OCI-LY3 (cell line): Measurements from ENCODE around the gene PBX3.

Experiments
- H2AFZ ChIP-seq: fragments of 200-600, 300-600 bp; shearing (Covaris generic); 2 replicates; pipeline ENCODE4 v1.6.0; 2014; ENCODE audit warnings: antibody characterized with exemption, low read depth, low read length
- H3K27ac ChIP-seq: fragments of 200-600, 300-600 bp; sonication (generic); 2 replicates; pipeline ENCODE4 v1.5.1; 2014; ENCODE audit warnings: mild to moderate bottlenecking, low read length, moderate library complexity, mixed read lengths
- H3K27me3 ChIP-seq: fragments of 200-600, 300-600 bp; sonication (generic); 2 replicates; pipeline ENCODE4 v1.6.1; 2014; ENCODE audit warnings: low read depth, low read length, mixed read lengths
- H3K36me3 ChIP-seq: fragments of 200-600, 300-600 bp; sonication (generic); replicated peaks from 2 replicates; pipeline ENCODE3; 2014; ENCODE audit warnings: low read depth, low read length, mixed read lengths
- H3K4me1 ChIP-seq: fragments of 300-600, 200-600 bp; sonication (generic); 2 replicates; pipeline ENCODE4 v1.6.1; 2014; ENCODE audit warnings: low read length, mixed read lengths
- H3K4me2 ChIP-seq: fragments of 200-600, 300-600 bp; sonication (generic); 2 replicates; pipeline ENCODE4 v1.6.1; 2014; ENCODE audit warnings: low read length, mixed read lengths
- H3K4me3 ChIP-seq: fragments of 300-600, 200-600 bp; sonication (generic); 2 replicates; pipeline ENCODE4 v1.5.1; 2014; ENCODE audit warnings: antibody characterized with exemption, mild to moderate bottlenecking, low read length, moderate library complexity
- H3K79me2 ChIP-seq: fragments of 300-600, 200-600 bp; shearing (Covaris generic); 2 replicates; pipeline ENCODE4 v1.6.1; 2014; ENCODE audit warnings: mild to moderate bottlenecking, low read length, mixed read lengths
- H3K9ac ChIP-seq: fragments of 300-600, 200-600 bp; shearing (Covaris generic); 2 replicates; pipeline ENCODE4 v1.6.0; 2014; ENCODE audit warnings: mild to moderate bottlenecking, low read length, moderate library complexity
- H3K9me3 ChIP-seq: fragments of 200-600, 300-600 bp; shearing (Covaris generic); 2 replicates; pipeline ENCODE4 v1.6.1; 2014; ENCODE audit warnings: low read length, mixed read lengths; ENCODE audit not compliant: insufficient read depth
- H4K20me1 ChIP-seq: fragments of 200-600, 300-600 bp; sonication (generic); 2 replicates; pipeline ENCODE4 v1.6.1; 2016; ENCODE audit warnings: low read length, mixed read lengths; ENCODE audit not compliant: insufficient read depth
- EZH2phosphoT487 ChIP-seq: fragments of 200-600 bp; shearing (Covaris generic); IDR thresholded peaks from 2 replicates; pipeline ENCODE4 v1.6.1; 2018; ENCODE audit warnings: antibody characterized with exemption, mixed run types, low read depth
- TF ChIP-seq, protein P1 (sequence below): fragments of 200-600, 300-600 bp; sonication (generic); IDR thresholded peaks from 2 replicates; pipeline ENCODE4 v1.5.1; 2014; ENCODE audit warnings: antibody characterized with exemption, low read length, low read depth

Gene PBX3

DNA sequence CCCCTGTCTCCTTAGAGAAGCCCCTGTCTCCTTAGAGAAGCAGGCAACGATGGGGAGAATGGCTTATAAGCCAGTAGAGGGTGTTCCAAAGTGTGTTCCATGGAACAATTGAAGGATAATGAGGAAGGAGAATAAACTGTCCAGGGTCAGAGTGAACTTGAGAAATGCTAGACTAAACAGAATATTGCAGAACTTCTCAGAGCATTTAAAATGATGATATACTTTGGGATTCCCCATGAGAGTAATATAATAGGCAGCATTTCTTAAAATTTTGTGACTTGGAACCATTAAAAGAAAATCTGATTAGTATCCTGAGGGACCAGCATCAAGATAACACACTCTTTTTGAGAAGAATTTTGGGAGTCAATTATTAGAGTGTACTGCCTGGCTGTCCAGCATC, 116.8 kb downstream of the PBX3 start:
- no peaks in the 10 kb centered on the region; the same call in 1 of the 2 replicates for H4K20me1 ChIP-seq
- H3K9ac ChIP-seq = no peak overlapping the region
- TF ChIP-seq, protein P1, sequence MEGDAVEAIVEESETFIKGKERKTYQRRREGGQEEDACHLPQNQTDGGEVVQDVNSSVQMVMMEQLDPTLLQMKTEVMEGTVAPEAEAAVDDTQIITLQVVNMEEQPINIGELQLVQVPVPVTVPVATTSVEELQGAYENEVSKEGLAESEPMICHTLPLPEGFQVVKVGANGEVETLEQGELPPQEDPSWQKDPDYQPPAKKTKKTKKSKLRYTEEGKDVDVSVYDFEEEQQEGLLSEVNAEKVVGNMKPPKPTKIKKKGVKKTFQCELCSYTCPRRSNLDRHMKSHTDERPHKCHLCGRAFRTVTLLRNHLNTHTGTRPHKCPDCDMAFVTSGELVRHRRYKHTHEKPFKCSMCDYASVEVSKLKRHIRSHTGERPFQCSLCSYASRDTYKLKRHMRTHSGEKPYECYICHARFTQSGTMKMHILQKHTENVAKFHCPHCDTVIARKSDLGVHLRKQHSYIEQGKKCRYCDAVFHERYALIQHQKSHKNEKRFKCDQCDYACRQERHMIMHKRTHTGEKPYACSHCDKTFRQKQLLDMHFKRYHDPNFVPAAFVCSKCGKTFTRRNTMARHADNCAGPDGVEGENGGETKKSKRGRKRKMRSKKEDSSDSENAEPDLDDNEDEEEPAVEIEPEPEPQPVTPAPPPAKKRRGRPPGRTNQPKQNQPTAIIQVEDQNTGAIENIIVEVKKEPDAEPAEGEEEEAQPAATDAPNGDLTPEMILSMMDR = no peak
- TF ChIP-seq EZH2phosphoT487 = no peak
- no peaks in the 10 kb centered on the region for H3K27me3 ChIP-seq
- H3K4me3 ChIP-seq = no peak overlapping the region
- H2AFZ ChIP-seq = no peak overlapping the region
- H3K9me3 ChIP-seq = no peaks in the 10 kb centered on the region
- no peaks in the 10 kb centered on the region for H3K36me3 ChIP-seq
- H3K27ac ChIP-seq = no peak overlapping the region
- H3K4me2 ChIP-seq = no peak overlapping the region
- H3K79me2 ChIP-seq = no peaks in the 10 kb centered on the region
- H3K4me1 ChIP-seq = no peaks in the 10 kb centered on the region

DNA sequence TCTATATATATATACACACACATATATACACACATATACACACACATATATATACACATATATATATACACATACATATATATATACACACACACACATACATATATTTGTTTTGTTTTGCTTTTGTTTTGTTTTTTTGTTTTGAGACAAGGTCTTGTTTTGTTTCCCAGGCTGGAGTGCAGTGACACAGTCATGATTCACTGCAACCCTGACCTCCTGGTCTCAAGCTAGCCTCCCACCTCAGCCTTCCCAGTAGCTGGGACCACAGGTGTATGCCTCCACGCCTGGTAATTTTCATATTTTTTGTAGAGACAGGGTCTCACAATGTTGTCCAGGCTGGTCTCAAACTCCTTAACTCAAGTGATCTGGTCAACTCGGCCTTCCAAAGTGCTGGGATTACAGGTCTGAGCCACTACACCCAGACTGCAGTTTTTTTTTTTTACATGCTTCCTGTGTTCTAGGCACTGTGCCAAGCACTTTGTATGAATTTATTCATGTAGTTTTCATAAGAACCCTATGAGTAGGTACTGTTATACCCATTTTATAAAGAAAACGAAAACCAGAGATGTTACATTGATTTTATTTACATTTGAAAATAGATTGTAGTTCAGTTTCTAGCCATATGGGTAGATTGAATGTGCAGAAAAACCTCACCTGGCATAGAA, 120.7 kb downstream of the PBX3 start:
- no peak for TF ChIP-seq EZH2phosphoT487
- TF ChIP-seq, protein P1 = no peak
- Histone ChIP-seq H4K20me1 (no peaks in the 10 kb centered on the region), H3K79me2 (no peaks in the 10 kb centered on the region), H3K27me3 (no peaks in the 10 kb centered on the region), H3K27ac (no peak overlapping the region), H3K9me3 (no peaks in the 10 kb centered on the region), H3K4me1 (no peaks in the 10 kb centered on the region), H3K4me3 (no peak overlapping the region), H3K9ac (no peak overlapping the region), H2AFZ (no peak overlapping the region), H3K4me2 (no peak overlapping the region), H3K36me3 (no peaks in the 10 kb centered on the region)

DNA sequence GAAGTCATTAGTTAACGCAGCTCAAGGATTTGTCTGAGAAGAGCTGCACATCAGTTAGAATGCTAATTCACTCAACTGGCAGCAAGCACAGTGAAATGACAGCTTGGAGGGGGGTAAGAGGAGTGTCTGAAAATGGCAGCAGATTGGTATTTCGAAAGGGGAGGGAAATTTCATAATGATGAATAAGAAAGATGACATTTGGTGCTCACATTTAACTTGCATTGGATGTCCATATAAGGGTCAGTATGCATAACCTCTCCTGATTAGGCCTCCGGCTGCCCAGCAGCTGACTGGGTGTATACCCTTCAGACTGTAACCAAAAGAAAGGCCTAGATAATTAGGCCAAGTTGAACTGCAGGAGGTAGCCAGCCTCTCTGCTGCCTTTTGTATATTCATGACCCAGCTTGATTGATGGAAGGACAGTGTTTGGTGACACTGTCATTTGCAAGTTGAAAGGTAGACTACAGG, 131.0 kb downstream of the PBX3 start:
- H3K79me2 ChIP-seq = no peaks in the 10 kb centered on the region

DNA sequence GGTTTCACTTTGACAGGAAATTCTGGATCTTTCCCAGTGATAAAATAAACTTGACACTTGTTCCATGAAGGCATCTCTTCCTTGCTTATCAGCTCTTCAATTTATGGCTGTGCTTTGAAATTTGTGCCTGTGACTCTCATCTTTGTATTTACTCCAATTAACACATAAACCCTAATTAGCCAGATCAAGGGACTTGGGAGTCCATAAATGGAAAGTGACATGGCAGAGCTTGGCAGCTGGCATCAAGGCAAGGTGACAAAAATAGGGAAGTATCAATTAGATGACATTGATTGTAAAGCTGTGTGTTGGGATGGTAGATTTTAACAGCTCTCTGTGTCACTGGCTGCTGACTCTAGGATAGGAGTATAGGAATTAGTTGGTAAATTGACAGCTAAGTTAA, 133.9 kb downstream of the PBX3 start:
- H3K79me2 ChIP-seq = no peaks in the 10 kb centered on the region
- H3K4me2 ChIP-seq = no peak overlapping the region

More for the DNA sequence above, 131.0 kb downstream of the PBX3 start:
- H3K4me1 ChIP-seq = no peaks in the 10 kb centered on the region
- TF ChIP-seq EZH2phosphoT487 = no peak
- TF ChIP-seq, protein P1 = no peak
- no peaks in the 10 kb centered on the region for H3K36me3 ChIP-seq
- no peak overlapping the region for H3K4me3 ChIP-seq
- no peaks in the 10 kb centered on the region for H3K9me3 ChIP-seq
- H3K4me2 ChIP-seq = no peak overlapping the region
- H3K9ac ChIP-seq = no peak overlapping the region
- H3K27me3 ChIP-seq = no peaks in the 10 kb centered on the region
- no peak overlapping the region for H2AFZ ChIP-seq
- H4K20me1 ChIP-seq = no peaks in the 10 kb centered on the region
- no peak overlapping the region for H3K27ac ChIP-seq

More for the DNA sequence above, 133.9 kb downstream of the PBX3 start:
- H3K27ac ChIP-seq = no peak overlapping the region
- H3K36me3 ChIP-seq = no peaks in the 10 kb centered on the region
- no peak overlapping the region for H3K9ac ChIP-seq
- no peak overlapping the region for H3K4me3 ChIP-seq
- no peaks in the 10 kb centered on the region for H4K20me1 ChIP-seq
- H3K9me3 ChIP-seq = no peaks in the 10 kb centered on the region
- no peak overlapping the region for H2AFZ ChIP-seq
- H3K4me1 ChIP-seq = no peaks in the 10 kb centered on the region
- no peaks in the 10 kb centered on the region for H3K27me3 ChIP-seq
- no peak for TF ChIP-seq EZH2phosphoT487
- TF ChIP-seq, protein P1 = no peak
